ENCODE measurements around the gene LRRC30. TPM values are rescaled to one million over a fixed set of nuclear protein-coding genes. Genes with fewer than 3 reads are reported as not detected.

LRRC30 gene
- total RNA-seq, 1 experiment from 2014 or later = not detected

- H2AFZ ChIP-seq (ENCODE audit: low read depth, low read length, poor library complexity, severe bottlenecking) = no peak overlapping the region
- H3K4me2 ChIP-seq (ENCODE audit: low read length) = no peak overlapping the region
- no peak overlapping the region for H3K27ac ChIP-seq (ENCODE audit: low read depth, low read length)
- H3K9me2 ChIP-seq (ENCODE audit: insufficient read depth) = no peaks in the 10 kb centered on the region
- H3K4me1 ChIP-seq (ENCODE audit: control insufficient read depth in 1 of 2, insufficient read depth in 2 of 2, low read length in 2 of 2) = no peaks in the 10 kb centered on the region
- POLR2A ChIA-PET = no interaction called here
- ATAC-seq = no peak
- H4K20me1 ChIP-seq (ENCODE audit: insufficient read depth) = no peaks in the 10 kb centered on the region
- H3K79me2 ChIP-seq (ENCODE audit: insufficient read depth, low read length) = no peaks in the 10 kb centered on the region
- no peaks in the 10 kb centered on the region; a peak in 1 of 4 replicates for H3K9me3 ChIP-seq (ENCODE audit: control insufficient read depth in 1 of 2, insufficient read depth in 1 of 2, low read depth in 1 of 2, low read length in 2 of 2)
- BruUV-seq (replicated peaks) = no TSS peak
- no peak for DNase-seq (ENCODE audit: low read depth, low spot score)
- CTCF ChIA-PET = no interaction called here
- RAD21 ChIA-PET (ENCODE audit: low non-redundant PET in 1 of 2, low total read pairs in 2 of 2, uncharacterized antibody in 2 of 2, unreplicated experiment in 2 of 2) = no interaction called here
- intact Hi-C loops (cut with micrococcal nuclease) = no loop called here
- TF ChIP-seq FOSL1 (IDR thresholded peaks at IDR 0.05; ENCODE audit: low read depth) (no peak), REST (IDR thresholded peaks at IDR 0.05; ENCODE audit: low read depth) (no peak), YY1 (IDR thresholded peaks at IDR 0.05; ENCODE audit: extremely low read depth, insufficient replicate concordance, low read depth, low read length) (no peak), ZFX (IDR thresholded peaks at IDR 0.05) (no peak), ZNF274 (IDR thresholded peaks at IDR 0.05; ENCODE audit: low read depth, low read length) (no peak), EZH2phosphoT487 (IDR thresholded peaks at IDR 0.05; ENCODE audit: borderline replicate concordance) (no peak)
- no peak overlapping the region for H3K9ac ChIP-seq (ENCODE audit: low read length)
- no peaks in the 10 kb centered on the region for H3K36me3 ChIP-seq (ENCODE audit: control insufficient read depth in 1 of 2, insufficient read depth in 2 of 2, low read length in 2 of 2)
- H3K27me3 ChIP-seq (ENCODE audit: insufficient read depth, low read length) = no peaks in the 10 kb centered on the region
- H3K4me3 ChIP-seq (replicated peaks in 1 of 2; ENCODE audit: low read depth in 1 of 2, low read length in 2 of 2) = no peak overlapping the region
Observed at GRCh38 chr18:7207366-7207915, 23.4 kb upstream of the LRRC30 start.

All from HCT116 (cell line).